WTC11 (cell line): ENCODE data around the gene TMEM269. TPM values are rescaled to one million over a fixed set of nuclear protein-coding genes. Genes with fewer than 3 reads are reported as not detected.

ENCODE experiments used
- ATAC-seq: fragments of 200-7000 bp; cut with Tn5 transposase; 2 replicates; pipeline ENCODE4 v1.10.0; 2021; ENCODE audit warnings: mild to moderate bottlenecking, moderate library complexity
- CTCF ChIA-PET: fragments of 300-600 bp; sonication (Branson Sonifier 250); formaldehyde crosslinking; loops from one replicate; lab custom pipeline; 2021; ENCODE audit warnings: antibody characterized with exemption; lab: Charles Lee
- POLR2A ChIA-PET: fragments of 350-600 bp; sonication (Branson Sonifier 250); formaldehyde crosslinking; loops from one replicate; lab custom pipeline; 2021; ENCODE audit warnings: antibody characterized with exemption; lab: Charles Lee
- DNase-seq: peaks from one replicate; pipeline ENCODE4 v3.0.0; 2021; ENCODE audit warnings: low spot score
- H3K27ac Mint-ChIP-seq: 2 replicates; pipeline ENCODE4 v1.8.0; 2021; ENCODE audit warnings: mixed read lengths
- H3K27me3 Mint-ChIP-seq: 2 replicates; pipeline ENCODE4 v1.8.0; 2021; ENCODE audit warnings: low read depth, mild to moderate bottlenecking, moderate library complexity, mixed read lengths
- H3K36me3 Mint-ChIP-seq: 2 replicates; pipeline ENCODE4 v1.8.0; 2021; ENCODE audit warnings: mixed read lengths
- H3K4me1 Mint-ChIP-seq: 2 replicates; pipeline ENCODE4 v1.8.0; 2022; ENCODE audit warnings: mixed read lengths
- H3K4me3 Mint-ChIP-seq: 2 replicates; pipeline ENCODE4 v1.8.0; 2021; ENCODE audit warnings: mild to moderate bottlenecking, moderate library complexity, mixed read lengths
- H3K9me3 Mint-ChIP-seq: 2 replicates; pipeline ENCODE4 v1.8.0; 2021; ENCODE audit warnings: mixed read lengths
- ETV6 ChIP-seq: sonication (generic); formaldehyde crosslinking; IDR thresholded peaks from 2 replicates; pipeline ENCODE4 v1.8.1; 2022; ENCODE audit warnings: mild to moderate bottlenecking, missing genetic modification reagents
- HMGA2 ChIP-seq: fragments of 250-450 bp; sonication (Bioruptor Pico); IDR thresholded peaks from 2 replicates; pipeline ENCODE4 v1.4.0; 2021; ENCODE audit warnings: mild to moderate bottlenecking, moderate library complexity
- IRF2 ChIP-seq: sonication (generic); formaldehyde crosslinking; IDR thresholded peaks from 2 replicates; pipeline ENCODE4 v1.8.0; 2022; ENCODE audit warnings: low read depth, missing genetic modification reagents, borderline replicate concordance
- MYBL2 ChIP-seq: sonication (generic); formaldehyde crosslinking; IDR thresholded peaks from 2 replicates; pipeline ENCODE4 v1.8.1; 2023; ENCODE audit warnings: mild to moderate bottlenecking, moderate library complexity, missing genetic modification reagents
- NR1H2 ChIP-seq: sonication (generic); formaldehyde crosslinking; IDR thresholded peaks from 2 replicates; pipeline ENCODE4 v1.9.0; 2021; ENCODE audit warnings: mild to moderate bottlenecking, moderate library complexity, missing genetic modification reagents
- NR2C2 ChIP-seq: sonication (generic); formaldehyde crosslinking; IDR thresholded peaks from 2 replicates; pipeline ENCODE4 v1.8.0; 2022; ENCODE audit warnings: mild to moderate bottlenecking, missing genetic modification reagents
- PRRX2 ChIP-seq: fragments of 250-450 bp; sonication (Bioruptor Pico); IDR thresholded peaks from 2 replicates; pipeline ENCODE4 v1.8.0; 2021; ENCODE audit warnings: mild to moderate bottlenecking
- SMAD4 ChIP-seq: sonication (generic); formaldehyde crosslinking; IDR thresholded peaks from 2 replicates; pipeline ENCODE4 v1.8.0; 2022; ENCODE audit warnings: mild to moderate bottlenecking, missing genetic modification reagents
- SOX15 ChIP-seq: fragments of 250-450 bp; sonication (Bioruptor Pico); IDR thresholded peaks from 2 replicates; pipeline ENCODE4 v1.9.0; 2021; ENCODE audit warnings: mild to moderate bottlenecking
- TCF7 ChIP-seq: sonication (generic); formaldehyde crosslinking; IDR thresholded peaks from 2 replicates; pipeline ENCODE4 v1.8.0; 2022; ENCODE audit warnings: mild to moderate bottlenecking, low read depth, missing genetic modification reagents, moderate library complexity
- TEAD1 ChIP-seq: sonication (generic); formaldehyde crosslinking; IDR thresholded peaks from 2 replicates; pipeline ENCODE4 v1.8.0; 2022; ENCODE audit warnings: mild to moderate bottlenecking, missing genetic modification reagents
- TP53 ChIP-seq: sonication (generic); formaldehyde crosslinking; IDR thresholded peaks from 2 replicates; pipeline ENCODE4 v1.8.1; 2023; ENCODE audit warnings: mild to moderate bottlenecking, missing genetic modification reagents
- ZNF423 ChIP-seq: fragments of 250-450 bp; sonication (Bioruptor Pico); IDR thresholded peaks from 2 replicates; pipeline ENCODE4 v2.1.2; 2022; ENCODE audit warnings: mild to moderate bottlenecking, moderate library complexity
- total RNA-seq: library from RNA; stranded (reverse); gene quantifications from 3 replicates; pipeline ENCODE4 v1.2.3, GENCODE V29; 2021
- TF ChIP-seq, protein P1 (sequence below): sonication (generic); formaldehyde crosslinking; IDR thresholded peaks from 2 replicates; pipeline ENCODE4 v1.8.1; 2023; ENCODE audit warnings: mild to moderate bottlenecking, missing genetic modification reagents
- TF ChIP-seq, protein P2 (sequence below): fragments of 250-450 bp; sonication (Bioruptor Pico); IDR thresholded peaks from 2 replicates; pipeline ENCODE4 v1.9.0; 2021; ENCODE audit warnings: moderate library complexity, mild to moderate bottlenecking, inconsistent platforms, borderline replicate concordance
- TF ChIP-seq, protein P3 (sequence below): sonication (generic); formaldehyde crosslinking; IDR thresholded peaks from 2 replicates; pipeline ENCODE4 v1.8.1; 2022; ENCODE audit warnings: mild to moderate bottlenecking, moderate library complexity, missing genetic modification reagents
- TF ChIP-seq, protein P4 (sequence below): sonication (generic); formaldehyde crosslinking; IDR thresholded peaks from 2 replicates; pipeline ENCODE4 v1.8.0; 2022; ENCODE audit warnings: mild to moderate bottlenecking, missing genetic modification reagents
- TF ChIP-seq, protein P5 (sequence below): fragments of 250-450 bp; sonication (Bioruptor Pico); conservative IDR thresholded peaks from 2 replicates; pipeline ENCODE4 v1.9.0; 2021; ENCODE audit warnings: mild to moderate bottlenecking
- TF ChIP-seq, protein P6 (sequence below): sonication (generic); formaldehyde crosslinking; IDR thresholded peaks from 2 replicates; pipeline ENCODE4 v1.8.1; 2022; ENCODE audit warnings: low read depth, missing genetic modification reagents, borderline replicate concordance
- TF ChIP-seq, protein P7 (sequence below): sonication (generic); formaldehyde crosslinking; IDR thresholded peaks from 2 replicates; pipeline ENCODE4 v1.8.1; 2022; ENCODE audit warnings: low read depth, mild to moderate bottlenecking, moderate library complexity, missing genetic modification reagents, borderline replicate concordance

TMEM269 gene
- total RNA-seq, 1 experiment from 2014 or later: 0.57 TPM

DNA sequence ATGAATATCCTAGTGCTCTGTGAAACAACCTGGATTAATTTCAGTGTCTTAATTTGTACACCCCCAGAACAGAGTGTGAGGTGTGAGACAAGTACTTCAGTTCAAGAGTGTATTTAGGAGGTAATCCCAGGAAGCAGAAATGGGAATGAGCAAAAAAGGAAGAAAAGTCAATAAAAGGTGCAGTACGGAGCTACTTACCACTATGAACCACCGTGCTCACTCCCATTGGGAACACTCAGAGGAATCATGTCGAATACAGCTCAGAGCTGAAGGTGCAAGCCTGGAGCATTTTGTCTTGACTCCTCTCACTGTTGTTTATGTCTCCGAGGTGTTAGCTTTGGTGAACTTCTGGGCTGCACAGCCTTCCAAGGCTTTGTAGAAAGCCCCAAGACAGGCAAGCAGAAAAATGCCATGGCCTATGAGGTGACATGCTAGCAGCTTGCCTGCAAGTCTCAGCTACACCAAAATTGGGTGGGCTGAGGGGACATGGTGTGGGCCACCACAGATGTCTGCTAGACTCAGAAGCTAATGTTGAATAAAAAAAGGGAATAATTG is 39.8 kb downstream of the TMEM269 start:
- CTCF ChIA-PET: interaction anchor here (0.8 to 2.2 kb wide), 4 partner anchors 22 to 249 kb away, joined by 4 to 11 read pairs (median 8); partner anchors contain the start of gene ZNF691
- ATAC-seq (no peak), DNase-seq (no peak)
- POLR2A ChIA-PET: interaction anchor here (0.7 to 1.5 kb wide), 2 partner anchors 22 to 58 kb away, joined by 3 to 5 read pairs; partner anchors contain the start of genes C1orf50, P3H1 and ZNF691
- no peaks in the 10 kb centered on the region for H3K27me3 Mint-ChIP-seq
- H3K36me3 Mint-ChIP-seq: no peaks in the 10 kb centered on the region
- H3K9me3 Mint-ChIP-seq: no peaks in the 10 kb centered on the region
- H3K4me3 Mint-ChIP-seq: no peak overlapping the region
- H3K4me1 Mint-ChIP-seq: peaks cover 21% of the 10 kb centered on the region
- H3K27ac Mint-ChIP-seq: no peak overlapping the region
- TF ChIP-seq NR1H2 (CRISPR knock-in tag) (no peak), ETV6 (no peak), HMGA2 (no peak), NR2C2 (CRISPR knock-in tag) (no peak), ZNF423 (CRISPR knock-in tag) (no peak), PRRX2 (CRISPR knock-in tag) (no peak), TCF7 (CRISPR knock-in tag) (no peak)
- TF ChIP-seq, protein P1, sequence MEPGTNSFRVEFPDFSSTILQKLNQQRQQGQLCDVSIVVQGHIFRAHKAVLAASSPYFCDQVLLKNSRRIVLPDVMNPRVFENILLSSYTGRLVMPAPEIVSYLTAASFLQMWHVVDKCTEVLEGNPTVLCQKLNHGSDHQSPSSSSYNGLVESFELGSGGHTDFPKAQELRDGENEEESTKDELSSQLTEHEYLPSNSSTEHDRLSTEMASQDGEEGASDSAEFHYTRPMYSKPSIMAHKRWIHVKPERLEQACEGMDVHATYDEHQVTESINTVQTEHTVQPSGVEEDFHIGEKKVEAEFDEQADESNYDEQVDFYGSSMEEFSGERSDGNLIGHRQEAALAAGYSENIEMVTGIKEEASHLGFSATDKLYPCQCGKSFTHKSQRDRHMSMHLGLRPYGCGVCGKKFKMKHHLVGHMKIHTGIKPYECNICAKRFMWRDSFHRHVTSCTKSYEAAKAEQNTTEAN: no peak
- TF ChIP-seq, protein P2, sequence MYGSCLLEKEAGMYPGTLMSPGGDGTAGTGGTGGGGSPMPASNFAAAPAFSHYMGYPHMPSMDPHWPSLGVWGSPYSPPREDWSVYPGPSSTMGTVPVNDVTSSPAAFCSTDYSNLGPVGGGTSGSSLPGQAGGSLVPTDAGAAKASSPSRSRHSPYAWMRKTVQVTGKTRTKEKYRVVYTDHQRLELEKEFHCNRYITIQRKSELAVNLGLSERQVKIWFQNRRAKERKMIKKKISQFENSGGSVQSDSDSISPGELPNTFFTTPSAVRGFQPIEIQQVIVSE (CRISPR knock-in tag): no peak
- TF ChIP-seq, protein P3, sequence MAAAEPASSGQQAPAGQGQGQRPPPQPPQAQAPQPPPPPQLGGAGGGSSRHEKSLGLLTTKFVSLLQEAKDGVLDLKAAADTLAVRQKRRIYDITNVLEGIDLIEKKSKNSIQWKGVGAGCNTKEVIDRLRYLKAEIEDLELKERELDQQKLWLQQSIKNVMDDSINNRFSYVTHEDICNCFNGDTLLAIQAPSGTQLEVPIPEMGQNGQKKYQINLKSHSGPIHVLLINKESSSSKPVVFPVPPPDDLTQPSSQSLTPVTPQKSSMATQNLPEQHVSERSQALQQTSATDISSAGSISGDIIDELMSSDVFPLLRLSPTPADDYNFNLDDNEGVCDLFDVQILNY (CRISPR knock-in tag): no peak

DNA sequence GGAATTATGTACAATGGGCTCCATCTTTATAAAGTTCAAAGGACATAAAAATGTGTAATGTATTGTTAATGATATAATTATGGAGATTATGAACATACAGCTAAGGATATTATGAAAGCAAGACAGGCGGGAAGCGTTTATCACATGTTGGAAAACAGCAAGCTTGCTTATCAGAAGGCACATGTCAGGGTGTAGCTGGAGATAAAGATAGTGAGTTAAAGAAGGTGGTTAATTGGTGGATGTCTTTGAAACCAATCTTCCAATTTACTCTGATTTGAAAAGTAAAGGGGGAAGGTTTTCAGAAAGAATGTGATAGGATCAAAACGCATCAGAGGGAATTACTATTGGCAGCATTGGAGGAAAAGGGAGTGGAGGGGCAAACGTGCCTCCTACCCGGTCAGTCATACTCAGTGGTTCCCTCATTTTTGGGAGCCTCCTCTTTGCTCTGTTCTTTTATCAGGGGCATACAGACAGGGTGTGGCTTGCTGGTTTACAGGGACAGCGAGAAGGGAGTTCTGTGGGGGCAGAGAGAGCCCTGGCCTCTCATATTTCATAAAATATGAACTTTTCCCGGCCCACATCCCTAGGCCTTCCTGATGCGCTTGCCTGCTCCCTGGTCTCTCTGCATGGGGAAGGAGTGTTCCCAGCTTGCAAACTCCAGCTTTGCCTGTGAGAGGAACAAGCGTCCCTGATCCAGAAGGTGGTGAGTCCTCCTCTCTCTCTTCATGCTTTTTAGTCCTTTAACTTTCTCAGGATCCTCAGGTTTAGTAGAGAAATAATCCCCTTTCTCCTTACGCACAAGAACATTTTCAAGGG is 40.5 kb downstream of the TMEM269 start:
- H3K27ac Mint-ChIP-seq: 0 out of 2 replicates have a peak overlapping the region, but pooled peaks have one; percentile 15
- CTCF ChIA-PET: interaction anchor here (0.8 to 2.2 kb wide), 4 partner anchors 21 to 248 kb away, joined by 4 to 11 read pairs (median 8); partner anchors contain the start of gene ZNF691
- ATAC-seq (no peak), DNase-seq (no peak)
- H3K36me3 Mint-ChIP-seq: no peaks in the 10 kb centered on the region
- peaks cover 21% of the 10 kb centered on the region for H3K4me1 Mint-ChIP-seq
- no peaks in the 10 kb centered on the region for H3K9me3 Mint-ChIP-seq
- POLR2A ChIA-PET: interaction anchor here (0.5 to 1.5 kb wide), 3 partner anchors 21 to 58 kb away, joined by 3 to 5 read pairs (median 3); partner anchors contain the start of genes C1orf50, P3H1 and ZNF691
- H3K27me3 Mint-ChIP-seq: no peaks in the 10 kb centered on the region
- TF ChIP-seq SOX15 (no peak), SMAD4 (CRISPR knock-in tag) (no peak), TP53 (no peak), MYBL2 (CRISPR knock-in tag) (no peak), IRF2 (CRISPR knock-in tag) (no peak), TEAD1 (CRISPR knock-in tag) (no peak)
- TF ChIP-seq, protein P4, sequence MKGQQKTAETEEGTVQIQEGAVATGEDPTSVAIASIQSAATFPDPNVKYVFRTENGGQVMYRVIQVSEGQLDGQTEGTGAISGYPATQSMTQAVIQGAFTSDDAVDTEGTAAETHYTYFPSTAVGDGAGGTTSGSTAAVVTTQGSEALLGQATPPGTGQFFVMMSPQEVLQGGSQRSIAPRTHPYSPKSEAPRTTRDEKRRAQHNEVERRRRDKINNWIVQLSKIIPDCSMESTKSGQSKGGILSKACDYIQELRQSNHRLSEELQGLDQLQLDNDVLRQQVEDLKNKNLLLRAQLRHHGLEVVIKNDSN (CRISPR knock-in tag): no peak
- TF ChIP-seq, protein P5, sequence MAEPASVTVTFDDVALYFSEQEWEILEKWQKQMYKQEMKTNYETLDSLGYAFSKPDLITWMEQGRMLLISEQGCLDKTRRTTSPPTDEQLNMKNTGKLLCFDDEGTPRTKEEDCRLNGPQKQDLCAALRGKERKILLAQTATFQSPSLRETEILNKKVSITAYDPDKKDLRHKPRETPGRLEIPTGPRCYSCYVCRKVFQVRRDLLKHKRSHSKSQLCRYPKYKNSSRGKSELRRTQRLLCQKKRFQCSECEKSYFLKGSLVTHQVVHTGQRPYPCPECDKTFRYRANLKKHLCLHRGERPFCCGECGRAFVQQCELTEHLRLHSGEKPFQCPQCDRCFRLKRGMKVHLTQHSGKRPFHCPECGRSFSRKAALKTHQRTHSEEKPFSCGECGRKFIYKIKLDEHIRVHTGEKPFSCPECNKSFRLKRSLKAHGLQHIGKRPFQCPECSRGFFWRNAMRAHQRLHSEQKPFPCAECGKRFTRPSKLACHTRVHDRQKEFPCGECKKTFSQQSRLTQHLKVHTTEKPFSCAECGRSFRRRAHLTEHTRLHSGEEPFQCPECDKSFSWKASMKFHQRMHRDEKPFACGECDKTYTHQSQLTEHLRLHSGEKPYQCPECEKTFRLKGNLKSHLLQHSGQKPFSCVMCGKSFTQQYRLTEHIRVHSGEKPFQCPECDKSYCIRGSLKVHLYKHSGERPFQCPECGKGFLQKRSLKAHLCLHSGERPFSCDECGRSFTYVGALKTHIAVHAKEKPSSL: no peak
- TF ChIP-seq, protein P6, sequence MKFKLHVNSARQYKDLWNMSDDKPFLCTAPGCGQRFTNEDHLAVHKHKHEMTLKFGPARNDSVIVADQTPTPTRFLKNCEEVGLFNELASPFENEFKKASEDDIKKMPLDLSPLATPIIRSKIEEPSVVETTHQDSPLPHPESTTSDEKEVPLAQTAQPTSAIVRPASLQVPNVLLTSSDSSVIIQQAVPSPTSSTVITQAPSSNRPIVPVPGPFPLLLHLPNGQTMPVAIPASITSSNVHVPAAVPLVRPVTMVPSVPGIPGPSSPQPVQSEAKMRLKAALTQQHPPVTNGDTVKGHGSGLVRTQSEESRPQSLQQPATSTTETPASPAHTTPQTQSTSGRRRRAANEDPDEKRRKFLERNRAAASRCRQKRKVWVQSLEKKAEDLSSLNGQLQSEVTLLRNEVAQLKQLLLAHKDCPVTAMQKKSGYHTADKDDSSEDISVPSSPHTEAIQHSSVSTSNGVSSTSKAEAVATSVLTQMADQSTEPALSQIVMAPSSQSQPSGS (CRISPR knock-in tag): no peak
- TF ChIP-seq, protein P7, sequence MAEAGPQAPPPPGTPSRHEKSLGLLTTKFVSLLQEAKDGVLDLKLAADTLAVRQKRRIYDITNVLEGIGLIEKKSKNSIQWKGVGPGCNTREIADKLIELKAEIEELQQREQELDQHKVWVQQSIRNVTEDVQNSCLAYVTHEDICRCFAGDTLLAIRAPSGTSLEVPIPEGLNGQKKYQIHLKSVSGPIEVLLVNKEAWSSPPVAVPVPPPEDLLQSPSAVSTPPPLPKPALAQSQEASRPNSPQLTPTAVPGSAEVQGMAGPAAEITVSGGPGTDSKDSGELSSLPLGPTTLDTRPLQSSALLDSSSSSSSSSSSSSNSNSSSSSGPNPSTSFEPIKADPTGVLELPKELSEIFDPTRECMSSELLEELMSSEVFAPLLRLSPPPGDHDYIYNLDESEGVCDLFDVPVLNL (CRISPR knock-in tag): no peak
- H3K4me3 Mint-ChIP-seq: no peak overlapping the region
